Fibroblast of lung (primary cell): Measurements from ENCODE around the gene CSK. TPM values are rescaled to one million over a fixed set of nuclear protein-coding genes. Genes with fewer than 3 reads are reported as not detected.

ENCODE experiments used
- DNase-seq, 2 donors: peaks; one replicate each; pipeline versions ENCODE4 v3.0.0 to v3.0.0-alpha.2; 2010; ENCODE audit warnings: low read depth in 2 of 2
- H2AFZ ChIP-seq: 2 replicates; pipeline ENCODE4 v1.5.1; 2012; ENCODE audit warnings: low read length, control low read depth, inconsistent platforms
- H3K27ac ChIP-seq: 2 replicates; pipeline ENCODE4 v1.5.1; 2011; ENCODE audit warnings: low read length, control low read depth; ENCODE audit not compliant: insufficient read depth
- H3K27me3 ChIP-seq: 2 replicates; pipeline ENCODE4 v1.5.1; 2011; ENCODE audit warnings: mild to moderate bottlenecking, low read length; ENCODE audit not compliant: control insufficient read depth, insufficient read depth
- H3K36me3 ChIP-seq: 2 replicates; pipeline ENCODE4 v1.5.1; 2011; ENCODE audit warnings: low read length; ENCODE audit not compliant: control insufficient read depth, insufficient read depth
- H3K4me1 ChIP-seq: 2 replicates; pipeline ENCODE4 v1.5.1; 2011; ENCODE audit warnings: low read length; ENCODE audit not compliant: control insufficient read depth, insufficient read depth; ENCODE audit errors: extremely low read depth
- H3K4me2 ChIP-seq: 2 replicates; pipeline ENCODE4 v1.5.1; 2011; ENCODE audit warnings: low read length, control low read depth; ENCODE audit not compliant: insufficient read depth; ENCODE audit errors: extremely low read depth
- H3K4me3 ChIP-seq, 4 experiments: fragments of 200-600 bp in 1 of 4; sonication (generic) in 1 of 4; replicated peaks in 1 of 4; 2 replicates each; pipeline ENCODE4 v1.5.1; 2011 to 2016; ENCODE audit warnings: low read length in 4 of 4, low read depth in 3 of 4, mild to moderate bottlenecking in 3 of 4, control low read depth in 2 of 4, inconsistent platforms in 1 of 4, mixed read lengths in 1 of 4; ENCODE audit not compliant: insufficient read depth in 1 of 4; ENCODE audit errors: control extremely low read depth in 1 of 4
- H3K79me2 ChIP-seq: 2 replicates; pipeline ENCODE4 v1.5.1; 2012; ENCODE audit warnings: mild to moderate bottlenecking, low read length, inconsistent platforms; ENCODE audit not compliant: control insufficient read depth, insufficient read depth
- H3K9ac ChIP-seq: 2 replicates; pipeline ENCODE4 v1.5.1; 2011; ENCODE audit warnings: mild to moderate bottlenecking, low read length, control low read depth; ENCODE audit not compliant: insufficient read depth
- H3K9me3 ChIP-seq: 2 replicates; pipeline ENCODE4 v1.5.1; 2012; ENCODE audit warnings: low read depth, low read length; ENCODE audit not compliant: control insufficient read depth, insufficient read depth
- H4K20me1 ChIP-seq: 2 replicates; pipeline ENCODE4 v1.5.1; 2011; ENCODE audit warnings: low read length; ENCODE audit not compliant: control insufficient read depth, insufficient read depth; ENCODE audit errors: extremely low read depth
- CTCF ChIP-seq, 2 donors: IDR thresholded peaks in 1 of 2; conservative IDR thresholded peaks in 1 of 2; 1 replicate in 1 of 2; 2 replicates in 1 of 2; pipeline ENCODE4 v1.5.1; 2011 to 2012; ENCODE audit warnings: low read length in 2 of 2, control low read depth in 1 of 2, inconsistent platforms in 1 of 2, low read depth in 1 of 2, mild to moderate bottlenecking in 1 of 2
- EZH2 ChIP-seq: IDR thresholded peaks from 2 replicates; pipeline ENCODE4 v1.5.1; 2012; ENCODE audit warnings: low read length, control low read depth, mild to moderate bottlenecking; ENCODE audit errors: missing control alignments
- polyA plus RNA-seq, 2 donors: library from polyadenylated mRNA; depleted of rRNA in 1 of 2; stranded (reverse) in 1 of 2; unstranded in 1 of 2; fragments of >200 nt; gene quantifications; 2 replicates each; pipeline ENCODE4 v1.2.1, GENCODE V29; 2011 to 2012; ENCODE audit warnings: missing spikeins in 1 of 2
- total RNA-seq: library from RNA; depleted of rRNA; stranded (reverse); fragments of >200 nt; gene quantifications from 2 replicates; pipeline ENCODE4 v1.2.1, GENCODE V29; 2014

Gene CSK
- total and polyA plus RNA-seq, 2 donors (not counting 1 experiment from before 2014, with no cell fraction given), result 21.5 to 22.0 TPM

GRCh38 chr15:74845208-74845568 is 63.3 kb downstream of the CSK start:
- H3K27ac ChIP-seq, result no peak overlapping the region
- no peaks in the 10 kb centered on the region for H4K20me1 ChIP-seq
- TF ChIP-seq EZH2 (no peak), CTCF (conservative IDR thresholded peaks at IDR 0.05 in 1 of 2, IDR thresholded peaks at IDR 0.05 in 1 of 2; ENCODE audit: low read depth in 1 of 2, low read length in 2 of 2) (no peak)

GRCh38 chr15:74845581-74845980 is 63.7 kb downstream of the CSK start:
- no peak overlapping the region for H2AFZ ChIP-seq
- H3K9me3 ChIP-seq, result no peaks in the 10 kb centered on the region
- H3K4me2 ChIP-seq, result no peak overlapping the region
- DNase-seq, result no peak
- no peak for TF ChIP-seq EZH2
- TF ChIP-seq CTCF (conservative IDR thresholded peaks at IDR 0.05 in 1 of 2, IDR thresholded peaks at IDR 0.05 in 1 of 2; ENCODE audit: low read depth in 1 of 2, low read length in 2 of 2), result no peak
- H3K9ac ChIP-seq, result no peak overlapping the region
- H4K20me1 ChIP-seq, result no peaks in the 10 kb centered on the region
- H3K27ac ChIP-seq, result no peak overlapping the region
- H3K4me1 ChIP-seq, result peaks cover 7% of the 10 kb centered on the region
- H3K79me2 ChIP-seq, result no peaks in the 10 kb centered on the region
- H3K36me3 ChIP-seq, result peaks cover 9% of the 10 kb centered on the region
- H3K4me3 ChIP-seq, result no peak overlapping the region
- H3K27me3 ChIP-seq, result no peaks in the 10 kb centered on the region

More at GRCh38 chr15:74845208-74845568, 63.3 kb downstream of the CSK start:
- H3K27me3 ChIP-seq, result no peaks in the 10 kb centered on the region
- no peak overlapping the region for H3K4me3 ChIP-seq
- no peaks in the 10 kb centered on the region for H3K9me3 ChIP-seq
- H3K4me1 ChIP-seq, result peaks cover 7% of the 10 kb centered on the region
- H3K9ac ChIP-seq, result no peak overlapping the region
- H3K36me3 ChIP-seq, result peaks cover 9% of the 10 kb centered on the region
- no peak overlapping the region for H3K4me2 ChIP-seq
- no peak overlapping the region for H2AFZ ChIP-seq
- no peak for DNase-seq
- H3K79me2 ChIP-seq, result no peaks in the 10 kb centered on the region

GRCh38 chr15:74847432-74847831 is 65.6 kb downstream of the CSK start:
- Histone ChIP-seq H3K79me2 (no peaks in the 10 kb centered on the region), H3K36me3 (peaks cover 15% of the 10 kb centered on the region)
- TF ChIP-seq CTCF (conservative IDR thresholded peaks at IDR 0.05 in 1 of 2, IDR thresholded peaks at IDR 0.05 in 1 of 2; ENCODE audit: low read depth in 1 of 2, low read length in 2 of 2) (no peak), EZH2 (no peak)

More at GRCh38 chr15:74847432-74847831, 65.6 kb downstream of the CSK start:
- no peak overlapping the region for H3K9ac ChIP-seq
- no peak for DNase-seq
- H3K27me3 ChIP-seq, result no peaks in the 10 kb centered on the region
- H3K4me3 ChIP-seq, result no peak overlapping the region
- H3K4me2 ChIP-seq, result no peak overlapping the region
- H2AFZ ChIP-seq, result no peak overlapping the region
- H3K4me1 ChIP-seq, result peaks cover 4% of the 10 kb centered on the region
- H3K9me3 ChIP-seq, result no peaks in the 10 kb centered on the region
- H4K20me1 ChIP-seq, result no peaks in the 10 kb centered on the region
- no peak overlapping the region for H3K27ac ChIP-seq
